HEK293 (cell line): ENCODE data around the gene SYCN.

Experiments
- GLIS1 ChIP-seq: fragments of 450-650 bp; formaldehyde crosslinking; IDR thresholded peaks from 2 replicates; pipeline ENCODE4 v1.5.1; 2016; ENCODE audit warnings: missing biosample characterization, missing genetic modification characterization
- MYNN ChIP-seq: fragments of 450-650 bp; formaldehyde crosslinking; IDR thresholded peaks from 2 replicates; pipeline ENCODE4 v1.5.1; 2016; ENCODE audit warnings: missing biosample characterization, missing genetic modification characterization, borderline replicate concordance
- ZNF155 ChIP-seq: fragments of 450-650 bp; formaldehyde crosslinking; IDR thresholded peaks from 2 replicates; pipeline ENCODE4 v1.5.1; 2016; ENCODE audit warnings: missing biosample characterization, missing genetic modification characterization
- ZNF184 ChIP-seq: fragments of 450-650 bp; IDR thresholded peaks from 2 replicates; pipeline ENCODE4 v1.5.1; 2018; ENCODE audit warnings: missing biosample characterization, mild to moderate bottlenecking, missing genetic modification characterization
- ZNF274 ChIP-seq, 2 experiments: fragments of 200-500 bp in 1 of 2; fragments of 450-650 bp in 1 of 2; sonication (Bioruptor generic) in 1 of 2; formaldehyde crosslinking in 1 of 2; IDR thresholded peaks; 2 replicates each; pipeline versions ENCODE4 v1.5.1 to v1.6.1; 2014 to 2016; ENCODE audit warnings: borderline replicate concordance in 1 of 2, inconsistent platforms in 1 of 2, low read length in 1 of 2, missing biosample characterization in 1 of 2, missing genetic modification characterization in 1 of 2
- ZNF48 ChIP-seq: fragments of 450-650 bp; formaldehyde crosslinking; IDR thresholded peaks from 2 replicates; pipeline ENCODE4 v1.5.1; 2016; ENCODE audit warnings: missing biosample characterization, missing genetic modification characterization
- ZNF530 ChIP-seq: fragments of 450-650 bp; formaldehyde crosslinking; IDR thresholded peaks from 2 replicates; pipeline ENCODE4 v1.5.1; 2016; ENCODE audit warnings: low read depth, missing biosample characterization, missing genetic modification characterization
- ZNF600 ChIP-seq: fragments of 450-650 bp; formaldehyde crosslinking; IDR thresholded peaks from 2 replicates; pipeline ENCODE4 v1.5.1; 2016; ENCODE audit warnings: missing biosample characterization, missing genetic modification characterization
- ZNF776 ChIP-seq: fragments of 450-650 bp; formaldehyde crosslinking; IDR thresholded peaks from 2 replicates; pipeline ENCODE4 v1.5.0; 2017; ENCODE audit warnings: missing biosample characterization, missing genetic modification characterization, borderline replicate concordance
- TF ChIP-seq, protein P1 (sequence below): fragments of 450-650 bp; formaldehyde crosslinking; IDR thresholded peaks from 2 replicates; pipeline ENCODE4 v1.5.1; 2016; ENCODE audit warnings: missing biosample characterization, missing genetic modification characterization
- TF ChIP-seq, protein P2 (sequence below): fragments of 450-650 bp; formaldehyde crosslinking; IDR thresholded peaks from 2 replicates; pipeline ENCODE4 v1.5.1; 2017; ENCODE audit warnings: missing biosample characterization, missing genetic modification characterization
- TF ChIP-seq, protein P3 (sequence below): fragments of 450-650 bp; formaldehyde crosslinking; IDR thresholded peaks from 2 replicates; pipeline ENCODE4 v1.5.1; 2016; ENCODE audit warnings: missing biosample characterization, missing genetic modification characterization
- TF ChIP-seq, protein P4 (sequence below): fragments of 450-650 bp; formaldehyde crosslinking; IDR thresholded peaks from 2 replicates; pipeline ENCODE4 v1.5.1; 2016; ENCODE audit warnings: missing biosample characterization, missing genetic modification characterization

DNA sequence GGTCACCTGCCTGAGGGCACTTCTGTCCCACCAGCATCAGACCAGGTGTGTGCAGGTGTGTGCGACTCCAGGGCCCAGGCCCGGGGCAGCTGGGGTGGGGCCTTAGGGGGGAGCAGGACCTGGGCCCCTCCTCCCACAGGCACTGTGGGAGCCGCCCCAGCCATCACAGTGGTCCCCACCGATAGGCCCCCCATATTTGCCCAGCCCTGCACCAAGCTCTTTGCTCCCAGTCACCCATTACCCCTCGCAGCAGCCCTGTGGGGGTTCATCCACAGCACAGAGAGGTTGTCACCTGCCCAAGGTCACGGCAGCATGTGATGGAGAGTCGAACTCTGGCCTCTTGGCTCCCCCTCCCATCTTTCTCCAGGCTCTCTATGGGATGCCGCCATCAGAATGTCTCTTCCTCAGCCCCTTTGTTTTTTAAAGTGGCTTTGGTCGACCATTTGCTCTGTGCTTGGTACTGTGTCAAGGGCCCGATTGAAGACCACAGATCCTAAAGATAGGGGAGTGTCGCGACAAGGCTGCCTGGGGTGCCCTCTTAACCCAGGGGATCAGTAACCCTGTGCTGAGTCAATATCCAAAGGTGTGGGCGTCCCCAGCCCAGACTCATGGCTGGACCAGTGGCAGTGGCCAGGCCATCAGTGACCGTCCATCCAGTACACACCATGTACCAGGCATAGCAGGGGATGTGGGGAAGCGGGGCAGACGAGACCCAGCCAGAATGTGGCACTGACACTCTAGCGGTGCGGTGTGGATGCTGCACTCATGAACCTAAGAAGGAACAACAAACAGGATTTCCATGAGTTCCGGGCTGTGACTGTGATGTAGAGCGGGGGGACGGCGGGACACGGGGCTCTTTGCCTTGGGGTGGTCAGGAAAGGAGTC is 35.6 kb downstream of the SYCN start:
- TF ChIP-seq, protein P1, sequence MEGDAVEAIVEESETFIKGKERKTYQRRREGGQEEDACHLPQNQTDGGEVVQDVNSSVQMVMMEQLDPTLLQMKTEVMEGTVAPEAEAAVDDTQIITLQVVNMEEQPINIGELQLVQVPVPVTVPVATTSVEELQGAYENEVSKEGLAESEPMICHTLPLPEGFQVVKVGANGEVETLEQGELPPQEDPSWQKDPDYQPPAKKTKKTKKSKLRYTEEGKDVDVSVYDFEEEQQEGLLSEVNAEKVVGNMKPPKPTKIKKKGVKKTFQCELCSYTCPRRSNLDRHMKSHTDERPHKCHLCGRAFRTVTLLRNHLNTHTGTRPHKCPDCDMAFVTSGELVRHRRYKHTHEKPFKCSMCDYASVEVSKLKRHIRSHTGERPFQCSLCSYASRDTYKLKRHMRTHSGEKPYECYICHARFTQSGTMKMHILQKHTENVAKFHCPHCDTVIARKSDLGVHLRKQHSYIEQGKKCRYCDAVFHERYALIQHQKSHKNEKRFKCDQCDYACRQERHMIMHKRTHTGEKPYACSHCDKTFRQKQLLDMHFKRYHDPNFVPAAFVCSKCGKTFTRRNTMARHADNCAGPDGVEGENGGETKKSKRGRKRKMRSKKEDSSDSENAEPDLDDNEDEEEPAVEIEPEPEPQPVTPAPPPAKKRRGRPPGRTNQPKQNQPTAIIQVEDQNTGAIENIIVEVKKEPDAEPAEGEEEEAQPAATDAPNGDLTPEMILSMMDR (tag by site-specific recombination) = no peak
- TF ChIP-seq, protein P2, sequence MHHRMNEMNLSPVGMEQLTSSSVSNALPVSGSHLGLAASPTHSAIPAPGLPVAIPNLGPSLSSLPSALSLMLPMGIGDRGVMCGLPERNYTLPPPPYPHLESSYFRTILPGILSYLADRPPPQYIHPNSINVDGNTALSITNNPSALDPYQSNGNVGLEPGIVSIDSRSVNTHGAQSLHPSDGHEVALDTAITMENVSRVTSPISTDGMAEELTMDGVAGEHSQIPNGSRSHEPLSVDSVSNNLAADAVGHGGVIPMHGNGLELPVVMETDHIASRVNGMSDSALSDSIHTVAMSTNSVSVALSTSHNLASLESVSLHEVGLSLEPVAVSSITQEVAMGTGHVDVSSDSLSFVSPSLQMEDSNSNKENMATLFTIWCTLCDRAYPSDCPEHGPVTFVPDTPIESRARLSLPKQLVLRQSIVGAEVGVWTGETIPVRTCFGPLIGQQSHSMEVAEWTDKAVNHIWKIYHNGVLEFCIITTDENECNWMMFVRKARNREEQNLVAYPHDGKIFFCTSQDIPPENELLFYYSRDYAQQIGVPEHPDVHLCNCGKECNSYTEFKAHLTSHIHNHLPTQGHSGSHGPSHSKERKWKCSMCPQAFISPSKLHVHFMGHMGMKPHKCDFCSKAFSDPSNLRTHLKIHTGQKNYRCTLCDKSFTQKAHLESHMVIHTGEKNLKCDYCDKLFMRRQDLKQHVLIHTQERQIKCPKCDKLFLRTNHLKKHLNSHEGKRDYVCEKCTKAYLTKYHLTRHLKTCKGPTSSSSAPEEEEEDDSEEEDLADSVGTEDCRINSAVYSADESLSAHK (tag by site-specific recombination) = no peak
- TF ChIP-seq, protein P3, sequence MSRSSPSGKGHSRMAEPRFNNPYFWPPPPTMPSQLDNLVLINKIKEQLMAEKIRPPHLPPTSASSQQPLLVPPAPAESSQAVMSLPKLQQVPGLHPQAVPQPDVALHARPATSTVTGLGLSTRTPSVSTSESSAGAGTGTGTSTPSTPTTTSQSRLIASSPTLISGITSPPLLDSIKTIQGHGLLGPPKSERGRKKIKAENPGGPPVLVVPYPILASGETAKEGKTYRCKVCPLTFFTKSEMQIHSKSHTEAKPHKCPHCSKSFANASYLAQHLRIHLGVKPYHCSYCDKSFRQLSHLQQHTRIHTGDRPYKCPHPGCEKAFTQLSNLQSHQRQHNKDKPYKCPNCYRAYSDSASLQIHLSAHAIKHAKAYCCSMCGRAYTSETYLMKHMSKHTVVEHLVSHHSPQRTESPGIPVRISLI (tag by site-specific recombination) = no peak
- no peak for TF ChIP-seq ZNF274 (IDR thresholded peaks at IDR 0.05; ENCODE audit: low read length)
- TF ChIP-seq ZNF274 (tag by site-specific recombination; IDR thresholded peaks at IDR 0.05; ENCODE audit: borderline replicate concordance) = no peak
- TF ChIP-seq ZNF184 (tag by site-specific recombination) = no peak
- TF ChIP-seq ZNF776 (tag by site-specific recombination) = no peak
- TF ChIP-seq ZNF530 (tag by site-specific recombination) = no peak
- TF ChIP-seq MYNN (tag by site-specific recombination) = no peak
- no peak for TF ChIP-seq GLIS1
- TF ChIP-seq, protein P4, sequence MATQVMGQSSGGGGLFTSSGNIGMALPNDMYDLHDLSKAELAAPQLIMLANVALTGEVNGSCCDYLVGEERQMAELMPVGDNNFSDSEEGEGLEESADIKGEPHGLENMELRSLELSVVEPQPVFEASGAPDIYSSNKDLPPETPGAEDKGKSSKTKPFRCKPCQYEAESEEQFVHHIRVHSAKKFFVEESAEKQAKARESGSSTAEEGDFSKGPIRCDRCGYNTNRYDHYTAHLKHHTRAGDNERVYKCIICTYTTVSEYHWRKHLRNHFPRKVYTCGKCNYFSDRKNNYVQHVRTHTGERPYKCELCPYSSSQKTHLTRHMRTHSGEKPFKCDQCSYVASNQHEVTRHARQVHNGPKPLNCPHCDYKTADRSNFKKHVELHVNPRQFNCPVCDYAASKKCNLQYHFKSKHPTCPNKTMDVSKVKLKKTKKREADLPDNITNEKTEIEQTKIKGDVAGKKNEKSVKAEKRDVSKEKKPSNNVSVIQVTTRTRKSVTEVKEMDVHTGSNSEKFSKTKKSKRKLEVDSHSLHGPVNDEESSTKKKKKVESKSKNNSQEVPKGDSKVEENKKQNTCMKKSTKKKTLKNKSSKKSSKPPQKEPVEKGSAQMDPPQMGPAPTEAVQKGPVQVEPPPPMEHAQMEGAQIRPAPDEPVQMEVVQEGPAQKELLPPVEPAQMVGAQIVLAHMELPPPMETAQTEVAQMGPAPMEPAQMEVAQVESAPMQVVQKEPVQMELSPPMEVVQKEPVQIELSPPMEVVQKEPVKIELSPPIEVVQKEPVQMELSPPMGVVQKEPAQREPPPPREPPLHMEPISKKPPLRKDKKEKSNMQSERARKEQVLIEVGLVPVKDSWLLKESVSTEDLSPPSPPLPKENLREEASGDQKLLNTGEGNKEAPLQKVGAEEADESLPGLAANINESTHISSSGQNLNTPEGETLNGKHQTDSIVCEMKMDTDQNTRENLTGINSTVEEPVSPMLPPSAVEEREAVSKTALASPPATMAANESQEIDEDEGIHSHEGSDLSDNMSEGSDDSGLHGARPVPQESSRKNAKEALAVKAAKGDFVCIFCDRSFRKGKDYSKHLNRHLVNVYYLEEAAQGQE (tag by site-specific recombination) = no peak
- TF ChIP-seq ZNF600 (tag by site-specific recombination) = no peak
- no peak for TF ChIP-seq ZNF155 (tag by site-specific recombination)
- no peak for TF ChIP-seq ZNF48 (tag by site-specific recombination)
